ENCODE measurements around the gene FZD2. TPM values are rescaled to one million over a fixed set of nuclear protein-coding genes. Genes with fewer than 3 reads are reported as not detected.
"Not testable (repeated sequence)": the region's sequence is repeated elsewhere in the genome, so short reads cannot be mapped to it uniquely, and the experiment has no call there.

The FZD2 gene
- 1 to 10 TPM; 3.0 to 4.3 TPM for total RNA-seq
- long read RNA-seq, partial matches to known transcripts, result 0 of 1 reads
- long read RNA-seq, other reads (novel, unspliced or antisense), result 0 of 1 reads

- DNase-seq (peak; percentile 84), ATAC-seq (peak; percentile 93 to 95)
- intact Hi-C loops (cut with DNase I), result no loop called here
Observed at GRCh38 chr17:44556832-44557606, at the start of gene FZD2. Gene FZD2, plus strand, starts transcription at chr17:44557484. Its CDS starts 205 bp downstream, at chr17:44557689.

- intact Hi-C loops (cut with DNase I); ATAC-seq: not testable (repeated sequence)
Observed at GRCh38 chr17:44511241-44512134, 45.8 kb upstream of the FZD2 start.

GRCh38 chr17:44518032-44518431 lies 39.3 kb upstream of the FZD2 start:
- no peak for ATAC-seq

More at GRCh38 chr17:44511241-44512134, 45.8 kb upstream of the FZD2 start:
- DNase-seq, result not testable (repeated sequence)

GRCh38 chr17:44522883-44523671 lies 34.2 kb upstream of the FZD2 start:
- intact Hi-C loops (cut with DNase I), result loop anchor here (5.0 kb wide), 3 partner anchors 126 to 311 kb away; no protein-coding TSS in a partner anchor
- ATAC-seq (peak; percentile 90 to 92), DNase-seq (peak; percentile 80)

More at GRCh38 chr17:44518032-44518431, 39.3 kb upstream of the FZD2 start:
- intact Hi-C loops (cut with DNase I), result no loop called here
- no peak for DNase-seq

GRCh38 chr17:44523672-44523972 lies 33.7 kb upstream of the FZD2 start:
- ATAC-seq (no peak), DNase-seq (no peak)
- intact Hi-C loops (cut with DNase I), result loop anchor here (5.0 kb wide), 3 partner anchors 126 to 311 kb away; no protein-coding TSS in a partner anchor

GRCh38 chr17:44527102-44527501 lies 30.2 kb upstream of the FZD2 start:
- intact Hi-C loops (cut with DNase I), result no loop called here
- DNase-seq (no peak), ATAC-seq (no peak)

GRCh38 chr17:44527954-44528353 lies 29.3 kb upstream of the FZD2 start:
- intact Hi-C loops (cut with DNase I), result no loop called here

GRCh38 chr17:44529864-44530263 lies 27.4 kb upstream of the FZD2 start:
- ATAC-seq (no peak), DNase-seq (no peak)

More at GRCh38 chr17:44527954-44528353, 29.3 kb upstream of the FZD2 start:
- ATAC-seq, result no peak
- no peak for DNase-seq

GRCh38 chr17:44530896-44531418 lies 26.3 kb upstream of the FZD2 start:
- ATAC-seq (no peak), DNase-seq (no peak)
- intact Hi-C loops (cut with DNase I), result loop anchor here in 1 of 2 donors (5.0 kb wide), 1 partner anchor 106 kb away; no protein-coding TSS in a partner anchor

More at GRCh38 chr17:44529864-44530263, 27.4 kb upstream of the FZD2 start:
- intact Hi-C loops (cut with DNase I), result loop anchor here in 1 of 2 donors (5.0 kb wide), 1 partner anchor 107 kb away; no protein-coding TSS in a partner anchor

- DNase-seq, result peak; percentile 90
- peak; percentile 92 to 93 for ATAC-seq
- intact Hi-C loops (cut with DNase I), result loop anchor here (1.0 to 5.0 kb wide), 2 partner anchors 103 to 104 kb away; no protein-coding TSS in a partner anchor
Observed at GRCh38 chr17:44533533-44534246, 23.6 kb upstream of the FZD2 start.

GRCh38 chr17:44536090-44536953 lies 21.0 kb upstream of the FZD2 start:
- intact Hi-C loops (cut with DNase I), result no loop called here
- DNase-seq (no peak), ATAC-seq (peak; percentile 45 to 70)

- DNase-seq; ATAC-seq; intact Hi-C loops (cut with DNase I): not testable (repeated sequence)
Observed at GRCh38 chr17:44537922-44538321, 19.4 kb upstream of the FZD2 start.

- intact Hi-C loops (cut with DNase I), result no loop called here
- DNase-seq (no peak), ATAC-seq (no peak)
Observed at GRCh38 chr17:44539673-44540072, 17.6 kb upstream of the FZD2 start.

GRCh38 chr17:44540246-44541084 lies 16.8 kb upstream of the FZD2 start:
- intact Hi-C loops (cut with DNase I), result no loop called here
- no peak for ATAC-seq
- DNase-seq, result no peak

- ATAC-seq, result peak in 1 of 2 donors; percentile 5
- no peak for DNase-seq
- intact Hi-C loops (cut with DNase I), result no loop called here
Observed at GRCh38 chr17:44541884-44542581, 15.3 kb upstream of the FZD2 start.
